Glutamatergic neuron (in vitro differentiated cells): ENCODE measurements around the gene STYX. TPM values are rescaled to one million over a fixed set of nuclear protein-coding genes. Genes with fewer than 3 reads are reported as not detected.

Source experiments
- DNase-seq: peaks from one replicate; pipeline ENCODE4 v3.0.0; 2022
- H3K27ac Mint-ChIP-seq: one replicate; pipeline ENCODE4 v1.8.0; 2020; ENCODE audit warnings: mild to moderate bottlenecking, mixed read lengths, inconsistent platforms; ENCODE audit not compliant: unreplicated experiment
- H3K27me3 Mint-ChIP-seq: one replicate; pipeline ENCODE4 v1.8.0; 2020; ENCODE audit warnings: mild to moderate bottlenecking, moderate library complexity, mixed read lengths, inconsistent platforms; ENCODE audit not compliant: unreplicated experiment
- H3K36me3 Mint-ChIP-seq: one replicate; pipeline ENCODE4 v1.8.0; 2020; ENCODE audit warnings: mild to moderate bottlenecking, mixed read lengths, inconsistent platforms; ENCODE audit not compliant: unreplicated experiment
- H3K4me1 Mint-ChIP-seq: one replicate; pipeline ENCODE4 v1.8.0; 2020; ENCODE audit warnings: mild to moderate bottlenecking, low read depth, mixed read lengths, inconsistent platforms; ENCODE audit not compliant: unreplicated experiment
- H3K4me3 Mint-ChIP-seq: one replicate; pipeline ENCODE4 v1.8.0; 2020; ENCODE audit warnings: mild to moderate bottlenecking, mixed read lengths, inconsistent platforms; ENCODE audit not compliant: unreplicated experiment
- H3K9me3 Mint-ChIP-seq: one replicate; pipeline ENCODE4 v1.8.0; 2020; ENCODE audit warnings: mild to moderate bottlenecking, moderate library complexity, mixed read lengths, inconsistent platforms; ENCODE audit not compliant: unreplicated experiment
- total RNA-seq: library from RNA; stranded (reverse); fragmentation: NEBNext Ultra II Directional; extraction: Animal tissue kit (Norgen Biotek cat#: 25700); gene quantifications from one replicate; pipeline ENCODE4 v1.2.1, GENCODE V29; 2021; ENCODE audit not compliant: unreplicated experiment
- TF ChIP-seq, protein P1 (sequence below): fragments of 200-600 bp; sonication (generic); IDR thresholded peaks from one replicate; pipeline ENCODE4 v1.5.0; 2021; ENCODE audit not compliant: partially characterized antibody, unreplicated experiment

Gene STYX
- total RNA-seq, 1 donor from 2014 or later: 5.5 TPM

- no peaks in the 10 kb centered on the region for H3K36me3 Mint-ChIP-seq
- no peak overlapping the region for H3K4me3 Mint-ChIP-seq
- peaks cover 3% of the 10 kb centered on the region for H3K9me3 Mint-ChIP-seq
- H3K27me3 Mint-ChIP-seq: no peaks in the 10 kb centered on the region
- no peak for DNase-seq
- no peaks in the 10 kb centered on the region for H3K4me1 Mint-ChIP-seq
- TF ChIP-seq, protein P1, sequence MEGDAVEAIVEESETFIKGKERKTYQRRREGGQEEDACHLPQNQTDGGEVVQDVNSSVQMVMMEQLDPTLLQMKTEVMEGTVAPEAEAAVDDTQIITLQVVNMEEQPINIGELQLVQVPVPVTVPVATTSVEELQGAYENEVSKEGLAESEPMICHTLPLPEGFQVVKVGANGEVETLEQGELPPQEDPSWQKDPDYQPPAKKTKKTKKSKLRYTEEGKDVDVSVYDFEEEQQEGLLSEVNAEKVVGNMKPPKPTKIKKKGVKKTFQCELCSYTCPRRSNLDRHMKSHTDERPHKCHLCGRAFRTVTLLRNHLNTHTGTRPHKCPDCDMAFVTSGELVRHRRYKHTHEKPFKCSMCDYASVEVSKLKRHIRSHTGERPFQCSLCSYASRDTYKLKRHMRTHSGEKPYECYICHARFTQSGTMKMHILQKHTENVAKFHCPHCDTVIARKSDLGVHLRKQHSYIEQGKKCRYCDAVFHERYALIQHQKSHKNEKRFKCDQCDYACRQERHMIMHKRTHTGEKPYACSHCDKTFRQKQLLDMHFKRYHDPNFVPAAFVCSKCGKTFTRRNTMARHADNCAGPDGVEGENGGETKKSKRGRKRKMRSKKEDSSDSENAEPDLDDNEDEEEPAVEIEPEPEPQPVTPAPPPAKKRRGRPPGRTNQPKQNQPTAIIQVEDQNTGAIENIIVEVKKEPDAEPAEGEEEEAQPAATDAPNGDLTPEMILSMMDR: no peak
- no peak overlapping the region for H3K27ac Mint-ChIP-seq
Observed at GRCh38 chr14:52801014-52801712, 71.2 kb downstream of the STYX start.

DNA sequence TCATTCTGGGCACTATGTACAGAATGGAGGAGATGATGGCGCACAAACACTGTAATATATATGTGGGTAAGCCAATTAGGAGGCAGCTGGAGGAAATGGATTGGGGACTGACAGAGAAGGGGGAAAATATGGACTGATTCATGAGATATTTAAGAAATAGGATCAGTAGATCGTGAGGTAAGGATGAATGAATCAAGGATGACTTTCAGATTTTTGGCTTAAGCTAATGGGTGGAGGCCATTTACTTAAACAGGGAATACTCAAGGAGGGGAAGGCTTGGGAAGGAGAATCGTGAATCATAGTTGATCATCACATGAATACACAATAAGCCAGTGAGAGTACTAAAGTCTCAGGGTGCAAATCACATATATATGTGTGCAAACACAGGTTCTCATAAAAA, 72.6 kb downstream of the STYX start:
- Mint-ChIP-seq H3K9me3 (peaks cover 3% of the 10 kb centered on the region), H3K27ac (no peak overlapping the region), H3K4me3 (no peak overlapping the region), H3K27me3 (no peaks in the 10 kb centered on the region), H3K4me1 (no peaks in the 10 kb centered on the region), H3K36me3 (no peaks in the 10 kb centered on the region)
- TF ChIP-seq, protein P1: no peak
- DNase-seq: no peak

DNA sequence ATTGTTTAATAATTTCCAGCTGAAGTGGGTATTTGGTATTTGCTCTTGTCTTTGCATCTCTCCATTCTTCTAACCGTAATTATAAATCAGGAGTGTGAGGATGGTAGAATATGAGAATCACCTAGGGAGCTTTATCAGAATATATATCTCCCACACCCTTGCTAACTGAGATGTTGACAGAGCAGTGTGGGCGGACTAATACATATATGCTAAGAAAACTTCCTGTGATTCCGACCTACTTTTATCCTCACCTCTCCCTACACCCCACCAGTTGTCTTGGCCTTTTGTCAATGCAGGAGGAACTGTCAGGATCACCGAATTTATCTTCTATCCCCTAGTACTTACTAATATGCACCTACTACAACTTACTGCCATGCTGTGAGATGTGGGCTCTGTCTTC, 76.1 kb downstream of the STYX start:
- H3K36me3 Mint-ChIP-seq: no peaks in the 10 kb centered on the region
- no peak for DNase-seq
- TF ChIP-seq, protein P1: no peak
- no peak overlapping the region for H3K4me3 Mint-ChIP-seq
- no peaks in the 10 kb centered on the region for H3K4me1 Mint-ChIP-seq
- H3K9me3 Mint-ChIP-seq: no peaks in the 10 kb centered on the region
- no peaks in the 10 kb centered on the region for H3K27me3 Mint-ChIP-seq
- H3K27ac Mint-ChIP-seq: no peak overlapping the region

- Mint-ChIP-seq H3K4me3 (no peak overlapping the region), H3K27ac (no peak overlapping the region), H3K4me1 (no peaks in the 10 kb centered on the region), H3K36me3 (no peaks in the 10 kb centered on the region), H3K27me3 (no peaks in the 10 kb centered on the region), H3K9me3 (no peaks in the 10 kb centered on the region)
- TF ChIP-seq, protein P1: no peak
- no peak for DNase-seq
Observed at GRCh38 chr14:52808101-52808500, 78.1 kb downstream of the STYX start.

- no peak overlapping the region for H3K27ac Mint-ChIP-seq
- TF ChIP-seq, protein P1: no peak
- no peak for DNase-seq
- H3K36me3 Mint-ChIP-seq: no peaks in the 10 kb centered on the region
- H3K9me3 Mint-ChIP-seq: no peaks in the 10 kb centered on the region
- no peaks in the 10 kb centered on the region for H3K4me1 Mint-ChIP-seq
- H3K4me3 Mint-ChIP-seq: no peak overlapping the region
- peaks cover 2% of the 10 kb centered on the region for H3K27me3 Mint-ChIP-seq
Observed at GRCh38 chr14:52821805-52822250, 91.9 kb downstream of the STYX start.
